ENCODE data around the gene ZDHHC8. TPM values are rescaled to one million over a fixed set of nuclear protein-coding genes. Genes with fewer than 3 reads are reported as not detected.
A peak's percentile ranks its signal among the peaks of the same experiment; 100 is the strongest.

The ZDHHC8 gene
- total RNA-seq, 1 donor from 2014 or later = 39.2 TPM

GRCh38 chr22:20137671-20138416 lies 6.2 kb downstream of the ZDHHC8 start:
- DNase-seq (peak; percentile 76), ATAC-seq (ENCODE audit: poor library complexity) (peak; percentile 76)
- intact Hi-C loops (cut with DNase I) = no loop called here

- DNase-seq (no peak), ATAC-seq (ENCODE audit: poor library complexity) (peak; percentile 51)
- intact Hi-C loops (cut with DNase I) = no loop called here
These were observed 6.8 kb downstream of the ZDHHC8 start for GRCh38 chr22:20138417-20138738.

GRCh38 chr22:20138868-20139267 lies 7.3 kb downstream of the ZDHHC8 start:
- ATAC-seq (ENCODE audit: poor library complexity) (peak; percentile 12), DNase-seq (no peak)

GRCh38 chr22:20139391-20140106 lies 7.9 kb downstream of the ZDHHC8 start:
- DNase-seq (no peak), ATAC-seq (ENCODE audit: poor library complexity) (no peak)
- intact Hi-C loops (cut with DNase I) = no loop called here

More at GRCh38 chr22:20138868-20139267, 7.3 kb downstream of the ZDHHC8 start:
- intact Hi-C loops (cut with DNase I) = no loop called here

- no peak for ATAC-seq (ENCODE audit: poor library complexity)
- intact Hi-C loops (cut with DNase I) = no loop called here
- no peak for DNase-seq
These were observed 8.5 kb downstream of the ZDHHC8 start for GRCh38 chr22:20140107-20140445.

- no peak for DNase-seq
- intact Hi-C loops (cut with DNase I) = no loop called here
- no peak for ATAC-seq (ENCODE audit: poor library complexity)
These were observed 8.9 kb downstream of the ZDHHC8 start for GRCh38 chr22:20140521-20140964.

- no peak for ATAC-seq (ENCODE audit: poor library complexity)
- DNase-seq = no peak
- intact Hi-C loops (cut with DNase I) = no loop called here
These were observed 9.8 kb downstream of the ZDHHC8 start for GRCh38 chr22:20141186-20142077.

GRCh38 chr22:20142711-20143621 lies 11.4 kb downstream of the ZDHHC8 start:
- intact Hi-C loops (cut with DNase I) = no loop called here
- ATAC-seq (ENCODE audit: poor library complexity) (no peak), DNase-seq (no peak)

GRCh38 chr22:20143883-20144665 lies 12.5 kb downstream of the ZDHHC8 start:
- DNase-seq (no peak), ATAC-seq (ENCODE audit: poor library complexity) (no peak)

GRCh38 chr22:20145206-20145831 lies 13.7 kb downstream of the ZDHHC8 start:
- DNase-seq = no peak
- intact Hi-C loops (cut with DNase I) = no loop called here
- ATAC-seq (ENCODE audit: poor library complexity) = no peak

More at GRCh38 chr22:20143883-20144665, 12.5 kb downstream of the ZDHHC8 start:
- intact Hi-C loops (cut with DNase I) = no loop called here

GRCh38 chr22:20145832-20146223 lies 14.2 kb downstream of the ZDHHC8 start:
- DNase-seq (no peak), ATAC-seq (ENCODE audit: poor library complexity) (no peak)
- intact Hi-C loops (cut with DNase I) = no loop called here

GRCh38 chr22:20146777-20147176 lies 15.2 kb downstream of the ZDHHC8 start:
- no peak for ATAC-seq (ENCODE audit: poor library complexity)
- intact Hi-C loops (cut with DNase I) = no loop called here
- DNase-seq = no peak

- intact Hi-C loops (cut with DNase I) = no loop called here
- DNase-seq = no peak
- no peak for ATAC-seq (ENCODE audit: poor library complexity)
These were observed 15.8 kb downstream of the ZDHHC8 start for GRCh38 chr22:20147237-20147988.

GRCh38 chr22:20148414-20148813 lies 16.8 kb downstream of the ZDHHC8 start:
- ATAC-seq (ENCODE audit: poor library complexity) = no peak
- intact Hi-C loops (cut with DNase I) = no loop called here
- DNase-seq = no peak

- ATAC-seq (ENCODE audit: poor library complexity) (no peak), DNase-seq (no peak)
- intact Hi-C loops (cut with DNase I) = no loop called here
These were observed 17.9 kb downstream of the ZDHHC8 start for GRCh38 chr22:20149257-20150250.

Data from Right ventricle myocardium superior (tissue), 1 donor.